PC-3 (cell line): ENCODE data around the gene SIVA1.

ENCODE experiments used
- EZH2 ChIP-seq: fragments of 300-600 bp; sonication (generic); IDR thresholded peaks from one replicate; pipeline ENCODE4 v1.6.1; 2017; ENCODE audit warnings: antibody characterized with exemption, mild to moderate bottlenecking, low read length; ENCODE audit not compliant: unreplicated experiment
- TF ChIP-seq, protein P1 (sequence below): fragments of 300-600 bp; sonication (generic); conservative IDR thresholded peaks from 2 replicates; pipeline ENCODE4 v1.5.1; 2017; ENCODE audit warnings: antibody characterized with exemption, low read depth, mild to moderate bottlenecking, low read length

DNA sequence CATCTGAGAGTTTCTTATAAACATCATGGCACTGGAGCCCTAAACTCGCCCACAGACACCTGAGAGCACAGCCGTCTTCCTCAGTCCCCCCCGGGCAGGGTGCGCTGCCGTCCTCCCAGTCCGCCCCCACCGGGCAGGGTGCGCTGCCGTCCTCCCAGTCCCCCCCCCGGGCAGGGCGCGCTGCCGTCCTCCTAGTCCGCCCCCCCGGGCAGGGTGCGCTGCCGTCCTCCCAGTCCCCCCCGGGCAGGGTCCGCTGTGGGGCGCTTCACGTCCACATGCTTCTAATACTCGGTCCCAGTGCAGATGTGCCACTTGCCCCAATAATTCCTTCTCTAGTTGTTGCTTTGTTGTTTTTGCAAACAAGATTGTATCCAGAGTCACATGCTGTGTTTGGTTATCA, 35.8 kb upstream of the SIVA1 start:
- TF ChIP-seq, protein P1, sequence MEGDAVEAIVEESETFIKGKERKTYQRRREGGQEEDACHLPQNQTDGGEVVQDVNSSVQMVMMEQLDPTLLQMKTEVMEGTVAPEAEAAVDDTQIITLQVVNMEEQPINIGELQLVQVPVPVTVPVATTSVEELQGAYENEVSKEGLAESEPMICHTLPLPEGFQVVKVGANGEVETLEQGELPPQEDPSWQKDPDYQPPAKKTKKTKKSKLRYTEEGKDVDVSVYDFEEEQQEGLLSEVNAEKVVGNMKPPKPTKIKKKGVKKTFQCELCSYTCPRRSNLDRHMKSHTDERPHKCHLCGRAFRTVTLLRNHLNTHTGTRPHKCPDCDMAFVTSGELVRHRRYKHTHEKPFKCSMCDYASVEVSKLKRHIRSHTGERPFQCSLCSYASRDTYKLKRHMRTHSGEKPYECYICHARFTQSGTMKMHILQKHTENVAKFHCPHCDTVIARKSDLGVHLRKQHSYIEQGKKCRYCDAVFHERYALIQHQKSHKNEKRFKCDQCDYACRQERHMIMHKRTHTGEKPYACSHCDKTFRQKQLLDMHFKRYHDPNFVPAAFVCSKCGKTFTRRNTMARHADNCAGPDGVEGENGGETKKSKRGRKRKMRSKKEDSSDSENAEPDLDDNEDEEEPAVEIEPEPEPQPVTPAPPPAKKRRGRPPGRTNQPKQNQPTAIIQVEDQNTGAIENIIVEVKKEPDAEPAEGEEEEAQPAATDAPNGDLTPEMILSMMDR, result no peak
- TF ChIP-seq EZH2, result no peak
